SK-N-SH treated with all-trans-retinoic acid at 6 μM for 48 hours (cell line): ENCODE data around the gene CFAP126.

Source experiments
- ATAC-seq: fragments of 200-7000 bp; cut with Tn5 transposase; 3 replicates; pipeline ENCODE4 v1.9.1; 2020; ENCODE audit warnings: mild to moderate bottlenecking, moderate library complexity
- ARNTL ChIP-seq: fragments of 450-650 bp; formaldehyde crosslinking; IDR thresholded peaks from 2 replicates; pipeline ENCODE4 v1.5.0; 2020; ENCODE audit warnings: low read depth, mild to moderate bottlenecking, moderate library complexity, borderline replicate concordance
- BACH2 ChIP-seq: fragments of 250-450 bp; sonication (Bioruptor Pico); IDR thresholded peaks from 2 replicates; pipeline ENCODE4 v1.9.0; 2021; ENCODE audit warnings: mild to moderate bottlenecking, borderline replicate concordance
- CREB5 ChIP-seq: fragments of 250-450 bp; sonication (Bioruptor Pico); IDR thresholded peaks from 2 replicates; pipeline ENCODE4 v1.5.1; 2020; ENCODE audit warnings: low read depth, mild to moderate bottlenecking, moderate library complexity
- CSDC2 ChIP-seq: fragments of 250-450 bp; sonication (Bioruptor Pico); IDR thresholded peaks from 2 replicates; pipeline ENCODE4 v1.5.0; 2020; ENCODE audit warnings: mild to moderate bottlenecking, moderate library complexity
- CSRNP3 ChIP-seq: fragments of 250-450 bp; sonication (Bioruptor Pico); IDR thresholded peaks from 2 replicates; pipeline ENCODE4 v1.5.1; 2021; ENCODE audit warnings: mild to moderate bottlenecking, moderate library complexity
- ESRRG ChIP-seq: fragments of 250-450 bp; sonication (Bioruptor Pico); IDR thresholded peaks from 2 replicates; pipeline ENCODE4 v1.6.1; 2021; ENCODE audit warnings: mild to moderate bottlenecking
- GLIS3 ChIP-seq: fragments of 250-450 bp; sonication (Bioruptor Pico); IDR thresholded peaks from 2 replicates; pipeline ENCODE4 v1.5.0; 2020; ENCODE audit warnings: mild to moderate bottlenecking, moderate library complexity
- ISL1 ChIP-seq: fragments of 250-450 bp; sonication (Bioruptor Pico); IDR thresholded peaks from 2 replicates; pipeline ENCODE4 v2.1.2; 2022; ENCODE audit warnings: mild to moderate bottlenecking, moderate library complexity
- OSR1 ChIP-seq: fragments of 250-450 bp; sonication (Bioruptor Pico); IDR thresholded peaks from 2 replicates; pipeline ENCODE4 v1.8.0; 2022; ENCODE audit warnings: moderate library complexity, mild to moderate bottlenecking, inconsistent platforms
- PATZ1 ChIP-seq: fragments of 250-450 bp; sonication (Bioruptor Pico); IDR thresholded peaks from 2 replicates; pipeline ENCODE4 v1.8.0; 2020; ENCODE audit warnings: mild to moderate bottlenecking, moderate library complexity, borderline replicate concordance
- PPARA ChIP-seq: fragments of 250-450 bp; sonication (Bioruptor Pico); IDR thresholded peaks from 2 replicates; pipeline ENCODE4 v1.5.0; 2020; ENCODE audit warnings: mild to moderate bottlenecking, borderline replicate concordance
- RARB ChIP-seq: fragments of 250-450 bp; sonication (Bioruptor Pico); IDR thresholded peaks from 2 replicates; pipeline ENCODE4 v1.8.0; 2021; ENCODE audit warnings: mild to moderate bottlenecking, moderate library complexity
- SNAI2 ChIP-seq: fragments of 250-450 bp; sonication (Bioruptor Pico); IDR thresholded peaks from 2 replicates; pipeline ENCODE4 v1.5.0; 2020; ENCODE audit warnings: mild to moderate bottlenecking, moderate library complexity
- TCF4 ChIP-seq: fragments of 250-450 bp; sonication (Bioruptor Pico); IDR thresholded peaks from 2 replicates; pipeline ENCODE4 v1.8.0; 2021; ENCODE audit warnings: mild to moderate bottlenecking, moderate library complexity, borderline replicate concordance
- TOX ChIP-seq: fragments of 250-450 bp; sonication (Bioruptor Pico); IDR thresholded peaks from 2 replicates; pipeline ENCODE4 v1.8.0; 2021; ENCODE audit warnings: mild to moderate bottlenecking, moderate library complexity, borderline replicate concordance
- TSHZ2 ChIP-seq: fragments of 250-450 bp; sonication (Bioruptor Pico); IDR thresholded peaks from 2 replicates; pipeline ENCODE4 v1.5.0; 2020; ENCODE audit warnings: mild to moderate bottlenecking, moderate library complexity
- ZC3H10 ChIP-seq: fragments of 250-450 bp; sonication (Bioruptor Pico); IDR thresholded peaks from 2 replicates; pipeline ENCODE4 v1.5.1; 2021; ENCODE audit warnings: mild to moderate bottlenecking, moderate library complexity
- ZFP3 ChIP-seq: fragments of 250-450 bp; sonication (Bioruptor Pico); IDR thresholded peaks from 2 replicates; pipeline ENCODE4 v1.5.0; 2020; ENCODE audit warnings: mild to moderate bottlenecking, moderate library complexity
- ZFP30 ChIP-seq: fragments of 450-650 bp; formaldehyde crosslinking; IDR thresholded peaks from 2 replicates; pipeline ENCODE4 v1.5.0; 2022; ENCODE audit warnings: mild to moderate bottlenecking, moderate library complexity
- ZNF565 ChIP-seq: fragments of 450-650 bp; formaldehyde crosslinking; conservative IDR thresholded peaks from 2 replicates; pipeline ENCODE4 v1.5.0; 2020; ENCODE audit warnings: low read depth, mild to moderate bottlenecking, moderate library complexity
- ZNF70 ChIP-seq: fragments of 450-650 bp; formaldehyde crosslinking; IDR thresholded peaks from 2 replicates; pipeline ENCODE4 v1.5.0; 2020; ENCODE audit warnings: mild to moderate bottlenecking, moderate library complexity
- ZNF8 ChIP-seq: fragments of 450-650 bp; formaldehyde crosslinking; IDR thresholded peaks from 2 replicates; pipeline ENCODE4 v1.5.0; 2020; ENCODE audit warnings: mild to moderate bottlenecking, moderate library complexity

CFAP126 gene

GRCh38 chr1:161350671-161351070, 17.0 kb downstream of the CFAP126 start:
- no peak for TF ChIP-seq ZFP30 (CRISPR knock-in tag)
- no peak for TF ChIP-seq ARNTL (CRISPR knock-in tag)
- TF ChIP-seq TOX (CRISPR knock-in tag), result no peak
- no peak for TF ChIP-seq ZC3H10 (CRISPR knock-in tag)
- no peak for TF ChIP-seq CSRNP3 (CRISPR knock-in tag)
- TF ChIP-seq ZFP3 (CRISPR knock-in tag), result no peak
- TF ChIP-seq CSDC2 (CRISPR knock-in tag), result no peak
- no peak for TF ChIP-seq OSR1
- no peak for TF ChIP-seq CREB5
- TF ChIP-seq, all 23 proteins: peak for 0
- no peak for ATAC-seq

GRCh38 chr1:161342821-161343220, 24.9 kb downstream of the CFAP126 start:
- ATAC-seq, result no peak
- TF ChIP-seq ZNF8 (no peak), RARB (no peak), ISL1 (CRISPR knock-in tag) (no peak), ZFP3 (CRISPR knock-in tag) (no peak), ARNTL (CRISPR knock-in tag) (no peak), CREB5 (no peak), GLIS3 (no peak), TOX (CRISPR knock-in tag) (no peak), ESRRG (no peak)

GRCh38 chr1:161342177-161342576, 25.5 kb downstream of the CFAP126 start:
- ATAC-seq, result no peak
- no peak for TF ChIP-seq ARNTL (CRISPR knock-in tag)
- no peak for TF ChIP-seq ISL1 (CRISPR knock-in tag)
- no peak for TF ChIP-seq ZC3H10 (CRISPR knock-in tag)
- TF ChIP-seq CSDC2 (CRISPR knock-in tag), result no peak
- no peak for TF ChIP-seq TSHZ2 (CRISPR knock-in tag)
- TF ChIP-seq ZNF70 (CRISPR knock-in tag), result no peak
- no peak for TF ChIP-seq BACH2
- no peak for TF ChIP-seq PPARA
- no peak for TF ChIP-seq SNAI2
- no peak for TF ChIP-seq ZNF8
- TF ChIP-seq RARB, result no peak
- no peak for TF ChIP-seq CREB5
- no peak for TF ChIP-seq ZFP30 (CRISPR knock-in tag)

GRCh38 chr1:161335796-161336195, 31.9 kb downstream of the CFAP126 start:
- no peak for ATAC-seq
- TF ChIP-seq ZNF70 (CRISPR knock-in tag) (no peak), PATZ1 (CRISPR knock-in tag) (no peak), TOX (CRISPR knock-in tag) (no peak), ISL1 (CRISPR knock-in tag) (no peak), ZNF565 (no peak), ZFP30 (CRISPR knock-in tag) (no peak), TCF4 (CRISPR knock-in tag) (no peak), SNAI2 (no peak), ARNTL (CRISPR knock-in tag) (no peak), GLIS3 (no peak), TSHZ2 (CRISPR knock-in tag) (no peak), ZNF8 (no peak), BACH2 (no peak)
